ENCODE data around the gene ATXN2. TPM values are rescaled to one million over a fixed set of nuclear protein-coding genes. Genes with fewer than 3 reads are reported as not detected.

The ATXN2 gene
- total and polyA plus RNA-seq, 2 of the 4 experiments (the other 2 are of a cell fraction) = 12.4 to 66.5 TPM

- TF ChIP-seq RCOR1 (IDR thresholded peaks at IDR 0.05; ENCODE audit: insufficient replicate concordance, low read length) = no peak
- TF ChIP-seq MAFK (IDR thresholded peaks at IDR 0.05; ENCODE audit: low read depth, low read length) = no peak
- no peak for TF ChIP-seq SMC3 (IDR thresholded peaks at IDR 0.05; ENCODE audit: low read depth, low read length)
- TF ChIP-seq RFX5 (IDR thresholded peaks at IDR 0.05; ENCODE audit: low read depth, low read length) = no peak
- no peak for TF ChIP-seq BHLHE40 (IDR thresholded peaks at IDR 0.05; ENCODE audit: low read depth, low read length)
- no peak for TF ChIP-seq USF2 (IDR thresholded peaks at IDR 0.05; ENCODE audit: low read depth, low read length)
- TF ChIP-seq RAD21 (IDR thresholded peaks at IDR 0.05; ENCODE audit: low read length) = no peak
- no peak for TF ChIP-seq CTCF (conservative IDR thresholded peaks at IDR 0.05; ENCODE audit: low read depth, low read length)
- TF ChIP-seq POLR2A (IDR thresholded peaks at IDR 0.05; ENCODE audit: low read depth, low read length) = no peak
- TF ChIP-seq CHD1 (IDR thresholded peaks at IDR 0.05; ENCODE audit: low read depth, low read length) = no peak
- no peak for TF ChIP-seq MXI1 (IDR thresholded peaks at IDR 0.05; ENCODE audit: borderline replicate concordance, low read depth, low read length)
- TF ChIP-seq ELK1 (IDR thresholded peaks at IDR 0.05; ENCODE audit: borderline replicate concordance, low read depth, low read length) = no peak
- no peak for TF ChIP-seq FOS (IDR thresholded peaks at IDR 0.05; ENCODE audit: low read depth, low read length)
- TF ChIP-seq NFE2L2 (IDR thresholded peaks at IDR 0.05; ENCODE audit: low read depth, low read length) = no peak
- TF ChIP-seq MAZ (IDR thresholded peaks at IDR 0.05; ENCODE audit: borderline replicate concordance, low read depth, low read length) = no peak
- no peak for TF ChIP-seq CEBPB (IDR thresholded peaks at IDR 0.05; ENCODE audit: low read depth, low read length)
- no TSS peak for BruUV-seq (replicated peaks)
- intact Hi-C loops (cut with micrococcal nuclease) (no loop called here), in situ Hi-C loops (cut with MboI; ENCODE audit: low sequenced_read_pairs) (no loop called here), dilution Hi-C loops (cut with HindIII; ENCODE audit: low sequenced_read_pairs, unreplicated experiment) (no loop called here)
- H2AFZ ChIP-seq (replicated peaks; ENCODE audit: low read length, poor library complexity) = no peak overlapping the region
- peaks cover 18% of the 10 kb centered on the region for H3K4me1 ChIP-seq (ENCODE audit: control insufficient read depth, insufficient read depth, low read length)
- 33% methylated on average over 1 of the region's 21 CpGs; no CpG with 5 or more reads in 1 of the 2 experiments for WGBS, 2 experiments (ENCODE audit: extremely low coverage in 2 of 2, insufficient read length in 1 of 2)
- no peak overlapping the region for H2AK9ac ChIP-seq (replicated peaks; ENCODE audit: low read depth, low read length, poor library complexity)
- no peak overlapping the region for H3K56ac ChIP-seq (ENCODE audit: extremely low read depth, insufficient read depth, low read length)
- H3K18ac ChIP-seq (ENCODE audit: low read depth, low read length) = no peak overlapping the region
- no peak for DNase-seq
- H4K20me1 ChIP-seq (ENCODE audit: insufficient read depth, low read length) = peaks cover 58% of the 10 kb centered on the region
- no peak overlapping the region for H3K27ac ChIP-seq (ENCODE audit: insufficient read depth, low read length)
- ChIA-PET POLR2A (ENCODE audit: unreplicated experiment) (no interaction called here), CTCF (no interaction called here)
- no peak overlapping the region for H3K9ac ChIP-seq (ENCODE audit: low read depth, low read length)
- H3K79me1 ChIP-seq (ENCODE audit: low read depth in 1 of 2, low read length in 2 of 2) = peaks cover 32 to 90% of the 10 kb centered on the region in 2 experiments
- H2BK5ac ChIP-seq (ENCODE audit: low read depth, low read length, poor library complexity, severe bottlenecking) = no peak overlapping the region
- H4K5ac ChIP-seq (ENCODE audit: low read depth, low read length) = no peak overlapping the region
- H2BK20ac ChIP-seq (ENCODE audit: low read depth, low read length) = no peak overlapping the region
- H3K4ac ChIP-seq (ENCODE audit: low read depth, low read length) = no peak overlapping the region
- no peak overlapping the region for H4K91ac ChIP-seq (ENCODE audit: insufficient read depth, low read depth, low read length)
- no peaks in the 10 kb centered on the region for H3K27me3 ChIP-seq (ENCODE audit: control insufficient read depth, insufficient read depth, low read length)
- H3K36me3 ChIP-seq (ENCODE audit: control insufficient read depth, insufficient read depth, low read length) = no peaks in the 10 kb centered on the region
- no peak overlapping the region for H3K4me2 ChIP-seq (ENCODE audit: low read depth, low read length)
- H3K9me1 ChIP-seq (ENCODE audit: insufficient read depth, low read length) = peaks cover 23% of the 10 kb centered on the region
- no peak overlapping the region for H2BK15ac ChIP-seq (ENCODE audit: low read depth, low read length)
- H3K4me3 ChIP-seq (ENCODE audit: insufficient read depth, low read depth, low read length) = no peak overlapping the region
- no peak overlapping the region for H4K8ac ChIP-seq (ENCODE audit: low read depth in 2 of 2, low read length in 2 of 2)
- H3K14ac ChIP-seq (replicated peaks; ENCODE audit: low read depth, low read length) = no peak overlapping the region
- H3K9me3 ChIP-seq (ENCODE audit: control insufficient read depth, insufficient read depth, low read length) = no peaks in the 10 kb centered on the region
- H2AK5ac ChIP-seq (ENCODE audit: low read depth, low read length) = no peak overlapping the region
- H3K23ac ChIP-seq (ENCODE audit: low read depth, low read length) = no peak overlapping the region
- no peak overlapping the region for H2BK120ac ChIP-seq (ENCODE audit: low read depth, low read length)
- no peak for ATAC-seq (ENCODE audit: low read depth)
These were observed 170.4 kb downstream of the ATXN2 start for GRCh38 chr12:111428728-111429175.
